GM19328 (cell line): ENCODE results near the gene IRF5.

Experiments used
- ATAC-seq: cut with Tn5 transposase; IDR thresholded peaks from one replicate; pipeline ENCODE4 v1.9.1; 2021; ENCODE audit warnings: mild to moderate bottlenecking, moderate library complexity; ENCODE audit not compliant: unreplicated experiment

IRF5 gene, protein sequence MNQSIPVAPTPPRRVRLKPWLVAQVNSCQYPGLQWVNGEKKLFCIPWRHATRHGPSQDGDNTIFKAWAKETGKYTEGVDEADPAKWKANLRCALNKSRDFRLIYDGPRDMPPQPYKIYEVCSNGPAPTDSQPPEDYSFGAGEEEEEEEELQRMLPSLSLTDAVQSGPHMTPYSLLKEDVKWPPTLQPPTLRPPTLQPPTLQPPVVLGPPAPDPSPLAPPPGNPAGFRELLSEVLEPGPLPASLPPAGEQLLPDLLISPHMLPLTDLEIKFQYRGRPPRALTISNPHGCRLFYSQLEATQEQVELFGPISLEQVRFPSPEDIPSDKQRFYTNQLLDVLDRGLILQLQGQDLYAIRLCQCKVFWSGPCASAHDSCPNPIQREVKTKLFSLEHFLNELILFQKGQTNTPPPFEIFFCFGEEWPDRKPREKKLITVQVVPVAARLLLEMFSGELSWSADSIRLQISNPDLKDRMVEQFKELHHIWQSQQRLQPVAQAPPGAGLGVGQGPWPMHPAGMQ

DNA sequence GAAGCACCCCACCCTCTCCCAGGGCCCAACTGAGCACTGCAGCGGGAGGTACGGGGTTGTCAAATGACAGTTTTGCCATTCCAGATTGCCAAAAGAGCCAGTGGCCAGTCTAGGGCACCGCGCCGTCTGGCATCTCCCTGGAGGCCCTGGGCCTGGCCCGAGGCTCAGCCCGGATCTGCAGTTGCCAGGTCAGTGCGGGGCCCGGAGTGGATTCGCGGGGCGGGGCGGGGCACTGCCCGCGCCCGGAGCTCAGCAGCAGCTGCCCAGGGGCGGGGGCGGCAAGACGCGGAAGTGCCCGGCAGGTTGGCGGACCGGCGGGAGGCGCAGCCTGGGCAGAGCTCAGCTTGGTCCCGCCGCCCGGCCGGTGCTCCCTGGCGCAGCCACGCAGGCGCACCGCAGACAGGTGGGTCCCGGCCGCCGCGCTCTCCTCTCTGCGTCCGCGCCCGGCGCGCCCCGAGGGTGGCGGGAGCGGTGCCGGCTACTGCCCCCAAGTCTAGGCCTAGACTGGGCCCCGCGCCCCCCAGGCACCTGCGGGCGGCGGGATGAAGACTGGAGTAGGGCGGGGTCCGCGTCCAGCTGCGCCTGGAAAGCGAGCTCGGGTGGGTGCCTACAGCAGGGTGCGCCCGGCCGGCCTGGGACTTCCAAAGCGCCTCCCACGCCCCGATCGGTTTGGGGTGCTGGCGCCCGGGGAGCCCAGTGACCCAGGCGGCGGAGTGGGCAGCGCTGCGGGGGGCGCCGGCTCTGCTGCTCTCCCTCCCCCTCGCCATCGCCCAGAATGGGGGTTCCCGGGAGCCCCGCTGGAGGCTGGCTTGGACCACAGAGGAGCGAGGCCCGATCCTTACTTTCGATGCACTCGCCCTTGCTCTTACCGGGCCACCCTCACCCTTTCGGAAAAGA lies at the start of gene IRF5:
Gene IRF5, plus strand, starts transcription at position 281 of the 897 bp plus-strand sequence. CDS start 4,155 bp downstream, outside the sequence.
- no peak for ATAC-seq

DNA sequence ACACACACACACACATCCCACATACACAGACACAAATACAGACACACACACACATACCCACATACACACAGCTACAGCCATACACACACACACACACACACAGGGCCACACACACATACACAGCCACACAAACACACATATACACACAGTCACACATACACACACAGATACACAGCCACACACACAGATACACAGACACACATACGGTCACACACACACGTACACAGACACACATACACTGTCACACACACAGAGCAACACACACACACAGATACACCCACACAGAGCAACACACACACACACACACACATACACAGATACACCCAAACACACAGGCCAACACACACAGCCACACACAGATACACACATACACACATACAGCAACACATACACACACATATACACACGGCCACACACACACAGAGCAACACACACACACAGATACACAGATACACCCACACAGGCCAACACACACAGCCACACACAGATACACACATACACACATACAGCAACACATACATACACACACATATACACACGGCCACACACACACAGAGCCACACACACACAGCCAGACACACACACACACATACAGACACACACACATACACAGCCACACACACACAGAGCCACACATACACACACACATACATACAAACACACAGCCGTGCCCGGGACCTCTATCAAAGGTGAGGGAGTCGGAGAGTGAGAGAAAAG lies 49.5 kb upstream of the IRF5 start:
- no peak for ATAC-seq

DNA sequence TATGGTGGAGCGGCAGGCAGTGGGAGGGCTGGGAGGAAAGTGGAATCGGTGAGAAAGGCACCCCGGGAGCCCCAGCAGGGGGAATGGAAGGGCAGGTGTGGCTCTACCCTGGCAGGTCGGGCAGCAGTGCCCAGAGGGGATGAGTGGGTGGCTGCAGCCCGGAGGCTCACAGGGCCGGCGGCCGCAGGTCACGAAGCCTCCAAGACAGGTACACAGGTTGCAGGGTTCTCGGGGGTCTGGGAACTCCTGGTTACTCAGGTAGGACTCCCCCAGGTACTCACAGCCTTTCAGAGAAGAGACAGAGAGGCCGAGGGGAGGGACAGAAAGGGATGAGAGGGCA lies 49.0 kb upstream of the IRF5 start:
- no peak for ATAC-seq

GRCh38 chr7:128889121-128889520 lies 48.6 kb upstream of the IRF5 start:
- ATAC-seq: no peak

GRCh38 chr7:128890306-128891109 lies 47.2 kb upstream of the IRF5 start:
- ATAC-seq: no peak

DNA sequence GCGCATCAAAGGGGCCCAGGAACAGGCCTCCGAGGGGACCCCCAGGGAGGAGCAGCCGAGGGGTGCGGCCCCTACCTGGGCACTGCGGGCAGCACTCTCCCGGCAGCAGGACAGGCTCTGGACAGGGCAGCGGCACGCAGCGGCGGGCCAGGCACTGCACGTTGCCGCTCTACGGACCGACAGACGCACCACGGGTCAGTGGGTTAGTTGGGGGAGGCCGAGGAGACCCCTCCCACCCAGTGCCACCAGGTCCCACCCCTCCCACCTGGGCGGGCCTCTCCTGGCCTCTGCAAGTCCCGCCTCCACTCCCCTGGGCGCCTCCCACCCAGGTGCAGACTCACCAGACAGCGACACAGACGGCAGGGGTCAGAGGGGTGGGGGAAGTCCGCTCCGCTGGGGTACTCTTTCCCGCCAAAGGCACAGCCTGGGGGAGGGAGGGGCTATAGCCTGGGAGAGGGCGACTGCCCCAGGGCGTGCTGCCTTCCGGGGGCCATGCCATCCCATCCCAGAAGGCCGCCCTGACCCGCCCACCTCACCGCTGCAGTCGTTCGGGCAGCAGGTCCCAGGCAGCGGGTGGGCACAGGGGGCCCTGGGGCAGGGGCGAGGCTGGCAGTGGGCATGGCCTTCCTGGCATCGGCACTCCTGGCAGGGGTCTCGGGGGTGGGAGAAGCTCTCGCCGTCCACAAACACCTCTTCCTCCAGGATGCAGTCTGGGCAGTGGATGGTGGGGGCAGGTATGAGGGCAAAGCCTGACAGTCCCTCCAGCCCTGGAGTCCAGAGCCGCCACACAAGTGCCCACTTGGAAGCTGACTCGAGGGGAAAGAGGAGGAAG lies 46.4 kb upstream of the IRF5 start:
- no peak for ATAC-seq

- no peak for ATAC-seq
Observed at GRCh38 chr7:128891942-128892269, 45.8 kb upstream of the IRF5 start.

DNA sequence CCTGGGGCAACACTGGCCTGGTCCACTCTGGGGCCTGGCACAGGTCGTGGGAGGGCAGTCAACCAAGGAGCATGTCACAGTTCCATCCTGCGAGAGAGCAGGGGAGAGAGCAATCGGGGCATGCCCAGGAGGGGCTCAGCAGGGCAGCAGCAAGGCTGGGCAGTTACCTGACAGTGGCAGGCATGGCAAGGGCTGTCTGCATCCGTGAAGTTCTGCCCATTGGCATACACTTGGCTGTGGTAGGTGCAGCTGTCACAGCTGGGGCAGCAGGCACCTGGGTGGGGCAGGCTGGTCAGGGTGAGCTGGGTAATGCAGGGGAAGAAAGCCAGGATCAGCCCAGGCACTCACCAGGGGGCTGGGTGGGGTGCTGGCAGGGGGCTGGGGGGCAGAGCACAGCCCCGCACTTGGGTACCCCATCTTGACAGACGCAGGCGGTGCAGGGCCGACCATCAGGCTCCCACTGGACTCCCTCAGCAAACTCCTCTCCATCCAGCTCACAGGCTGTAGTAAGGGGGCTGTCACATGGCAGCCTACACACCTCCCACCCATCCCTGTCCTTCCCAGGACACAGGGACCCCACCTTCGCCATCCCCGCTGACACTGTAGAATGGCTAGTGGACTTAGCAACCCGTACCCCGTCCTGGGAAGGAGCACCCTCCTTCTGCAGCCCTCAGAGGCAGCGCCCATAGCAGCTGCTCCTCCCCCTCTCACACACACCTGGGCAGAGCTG lies 45.0 kb upstream of the IRF5 start:
- no peak for ATAC-seq

GRCh38 chr7:128893251-128894100 lies 44.3 kb upstream of the IRF5 start:
- ATAC-seq: no peak

- no peak for ATAC-seq
Observed at GRCh38 chr7:128894101-128894440, 43.7 kb upstream of the IRF5 start.

- ATAC-seq: no peak
Observed at GRCh38 chr7:128895320-128895719, 42.4 kb upstream of the IRF5 start.

GRCh38 chr7:128899392-128899791 lies 38.3 kb upstream of the IRF5 start:
- ATAC-seq: no peak

- ATAC-seq: no peak
Observed at GRCh38 chr7:128900237-128900636, 37.5 kb upstream of the IRF5 start.

DNA sequence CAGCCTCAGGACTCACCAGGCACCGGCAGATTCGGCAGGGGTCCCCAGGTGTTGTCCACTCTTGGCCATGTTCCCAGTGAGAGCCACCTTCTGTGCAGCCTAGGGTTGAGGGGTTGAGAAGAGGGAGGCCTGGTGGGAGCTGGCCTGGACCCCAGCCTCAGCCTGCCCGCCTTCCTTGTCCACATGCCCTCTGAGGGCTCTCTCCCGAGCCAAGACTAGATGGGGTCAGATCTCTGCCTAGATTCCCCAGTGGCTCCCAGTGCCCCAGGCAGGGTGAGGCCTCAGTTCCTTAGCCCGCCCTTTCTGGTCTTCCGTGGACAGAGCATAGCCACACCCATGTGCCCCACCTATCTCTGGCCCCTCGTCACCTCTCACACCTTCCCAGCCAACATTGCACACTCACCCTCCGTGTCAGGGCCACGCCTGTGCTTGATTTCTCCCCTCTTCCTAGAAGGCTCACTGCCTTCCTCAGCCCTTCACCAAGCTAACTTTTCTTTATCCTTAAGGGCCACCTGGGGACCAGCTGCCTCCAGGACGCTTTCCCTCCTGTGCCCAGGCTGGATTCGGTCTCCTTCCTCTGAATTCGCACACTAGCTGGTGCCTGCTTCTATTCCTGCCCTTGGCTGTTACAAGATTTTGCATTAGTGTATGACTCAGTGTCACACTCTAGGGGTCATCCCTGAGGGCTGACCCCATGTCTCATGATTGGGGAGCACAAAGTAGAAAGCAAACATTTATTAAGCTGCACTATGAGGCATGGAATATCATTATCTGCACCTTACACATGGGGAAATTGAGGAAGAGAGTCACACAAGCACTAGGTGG lies 34.8 kb upstream of the IRF5 start:
- ATAC-seq: no peak

DNA sequence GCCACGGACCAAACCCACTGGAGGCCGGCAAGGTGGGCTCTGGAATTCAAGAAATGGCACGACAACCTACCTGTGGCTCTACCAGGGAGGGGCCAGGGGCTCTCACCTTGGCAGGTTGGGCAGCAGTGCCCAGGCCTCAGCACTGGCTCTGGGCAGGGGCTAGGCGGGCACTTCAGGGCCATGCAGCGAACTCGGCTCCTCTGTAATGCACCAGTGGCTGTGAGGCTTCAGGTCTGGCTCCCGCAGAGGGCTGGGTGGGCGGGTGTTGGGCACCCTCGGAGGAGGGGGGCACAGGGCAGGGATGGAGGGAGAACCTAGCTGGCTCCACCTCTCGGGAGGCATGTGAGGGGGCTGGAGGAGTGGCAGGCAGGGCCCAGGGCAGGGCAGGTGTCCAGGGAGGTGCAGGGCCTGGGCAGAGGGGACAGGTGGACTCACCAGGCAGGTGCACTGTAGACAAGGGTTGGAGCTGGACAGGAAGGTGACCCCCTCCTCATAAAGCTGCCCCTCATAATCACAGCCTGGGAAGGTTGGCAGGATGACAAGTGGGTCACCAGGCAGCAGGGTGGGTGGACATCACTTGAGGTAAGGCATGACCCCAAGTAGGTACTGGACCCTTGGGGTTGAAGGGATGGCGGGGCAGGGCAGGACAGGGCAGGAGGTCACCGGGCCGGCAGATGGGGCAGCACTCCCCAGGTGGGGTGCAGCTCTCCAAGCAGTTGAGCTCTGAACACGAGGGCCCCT lies 33.9 kb upstream of the IRF5 start:
- ATAC-seq: no peak

DNA sequence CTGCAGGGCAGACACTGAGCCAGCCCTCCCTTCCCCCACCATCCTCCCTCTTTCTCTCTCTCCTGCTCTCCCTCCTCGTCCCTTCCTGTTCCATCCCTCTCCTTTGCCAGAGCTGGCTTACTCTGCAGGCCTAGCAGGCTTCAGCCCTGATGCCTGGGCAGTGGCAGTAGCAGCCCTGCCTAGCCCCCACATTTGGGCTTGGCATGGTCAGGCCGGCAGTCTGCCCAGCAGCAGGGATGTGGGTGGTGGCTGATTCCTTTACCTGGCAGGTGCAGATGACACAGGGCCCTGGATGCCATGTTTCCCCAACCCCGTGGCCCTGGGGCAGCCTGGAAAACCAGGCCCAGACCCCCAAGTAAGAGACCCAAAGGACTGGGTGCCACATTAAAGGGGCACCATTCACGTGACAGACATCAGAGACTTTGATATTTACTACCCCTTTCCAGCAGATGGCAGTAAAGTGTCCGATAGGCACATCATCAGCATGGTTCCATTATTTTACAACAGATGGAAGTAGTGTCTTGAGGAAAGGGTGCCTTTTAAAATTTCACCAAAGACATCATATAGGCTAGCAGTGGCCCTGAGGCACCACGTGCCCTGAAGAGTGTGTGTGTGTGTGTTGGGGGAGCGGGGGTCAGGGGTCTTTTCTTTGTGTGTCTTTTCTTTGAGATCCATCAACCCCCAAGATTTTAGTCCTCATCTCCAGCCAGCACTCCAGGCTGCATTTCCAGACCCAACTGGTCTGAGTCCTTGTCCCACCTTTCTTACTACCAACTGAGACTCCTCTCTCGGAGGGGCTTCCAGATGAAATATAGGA lies 33.1 kb upstream of the IRF5 start:
- no peak for ATAC-seq
